NCI-H524 (cell line): ENCODE measurements around the gene RBL1.
A peak's percentile ranks its signal among the peaks of the same experiment; 100 is the strongest.
"Not testable (repeated sequence)": the region's sequence is repeated elsewhere in the genome, so short reads cannot be mapped to it uniquely, and the experiment has no call there.

Source experiments
- DNase-seq, 2 experiments: peaks; one replicate each; lab custom pipeline; 2025; lab: John Stamatoyannopoulos, UW

Gene RBL1

DNA sequence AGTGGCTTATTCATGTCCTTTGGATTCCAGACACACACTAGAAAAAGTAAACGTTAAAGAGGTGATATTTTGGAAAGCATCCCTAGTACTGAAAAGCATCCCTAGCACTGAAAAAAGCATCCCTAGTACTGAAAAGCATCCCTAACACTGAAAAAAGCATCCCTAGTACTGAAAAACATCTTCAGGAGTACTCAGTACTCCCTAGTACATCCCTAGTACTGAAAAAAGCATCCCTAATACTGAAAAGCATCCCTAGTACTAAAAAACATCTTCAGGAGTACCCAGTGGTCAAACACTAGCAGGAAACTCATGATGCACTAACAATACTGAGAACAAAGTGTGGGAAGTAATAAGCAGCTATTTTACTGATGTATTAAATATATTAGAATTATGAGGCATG is 98.7 kb downstream of the RBL1 start:
- no peak for DNase-seq

DNA sequence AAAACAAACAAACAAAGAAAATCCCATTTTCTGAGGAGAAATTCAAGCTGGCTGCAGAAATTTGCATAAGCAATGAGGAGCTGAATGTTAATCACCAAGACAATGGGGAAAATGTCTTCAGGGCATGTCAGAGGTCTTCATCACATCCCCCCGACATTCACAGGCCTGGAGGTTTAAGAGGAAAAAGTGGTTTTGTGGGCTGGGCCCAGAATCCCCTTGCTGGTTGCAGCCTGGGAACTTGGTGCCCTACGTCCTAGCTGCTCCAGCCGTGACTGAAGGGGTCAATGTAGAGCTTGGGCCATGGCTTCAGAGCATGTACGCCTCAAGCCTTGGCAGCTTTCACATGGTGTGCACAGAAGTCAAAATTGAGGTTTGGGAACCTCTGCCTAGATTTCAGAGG is 101.6 kb downstream of the RBL1 start:
- DNase-seq, result not testable (repeated sequence)

DNA sequence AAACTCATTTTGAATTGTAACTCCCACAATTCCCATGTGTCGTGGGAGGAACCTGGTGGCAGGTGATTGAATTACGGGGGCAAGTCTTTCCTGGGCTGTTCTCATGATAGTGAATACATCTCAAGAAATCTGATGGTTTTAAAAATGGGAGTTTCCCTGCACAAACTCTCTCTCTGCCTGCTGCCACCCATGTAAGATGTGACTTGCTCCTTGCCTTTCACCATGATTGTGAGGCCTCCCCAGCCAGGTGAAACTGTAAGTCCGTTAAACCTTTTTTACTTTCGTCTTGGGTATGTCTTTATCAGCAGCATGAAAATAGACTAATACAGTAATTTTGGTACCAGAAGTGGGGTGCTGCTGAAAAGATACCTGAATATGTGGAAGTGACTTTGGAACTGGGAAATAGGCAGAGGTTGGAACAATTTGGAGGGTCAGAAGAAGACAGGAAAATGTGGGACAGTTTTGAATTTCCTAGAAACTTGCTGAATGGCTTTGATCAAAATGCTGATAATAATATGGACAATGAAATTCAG is 102.9 kb downstream of the RBL1 start:
- no peak for DNase-seq

DNA sequence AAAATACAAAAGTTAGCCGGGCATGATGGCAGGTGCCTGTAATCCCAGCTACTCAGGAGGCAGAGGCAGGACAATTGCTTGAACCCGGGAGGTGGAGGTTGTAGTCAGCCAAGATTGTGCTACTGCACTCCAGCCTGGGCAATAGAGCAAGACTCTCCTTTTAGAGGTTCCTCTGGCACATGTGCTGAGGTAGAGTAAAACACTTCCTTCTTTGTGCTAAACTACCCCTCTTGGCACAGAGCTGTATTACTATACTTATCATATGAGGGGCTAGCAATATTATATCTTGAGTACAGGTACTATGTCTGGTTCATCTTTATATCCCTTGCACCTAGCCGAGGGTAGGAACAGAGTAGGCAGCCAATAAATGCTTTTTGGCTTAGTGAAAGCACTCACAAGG is 104.1 kb downstream of the RBL1 start:
- no peak for DNase-seq

DNA sequence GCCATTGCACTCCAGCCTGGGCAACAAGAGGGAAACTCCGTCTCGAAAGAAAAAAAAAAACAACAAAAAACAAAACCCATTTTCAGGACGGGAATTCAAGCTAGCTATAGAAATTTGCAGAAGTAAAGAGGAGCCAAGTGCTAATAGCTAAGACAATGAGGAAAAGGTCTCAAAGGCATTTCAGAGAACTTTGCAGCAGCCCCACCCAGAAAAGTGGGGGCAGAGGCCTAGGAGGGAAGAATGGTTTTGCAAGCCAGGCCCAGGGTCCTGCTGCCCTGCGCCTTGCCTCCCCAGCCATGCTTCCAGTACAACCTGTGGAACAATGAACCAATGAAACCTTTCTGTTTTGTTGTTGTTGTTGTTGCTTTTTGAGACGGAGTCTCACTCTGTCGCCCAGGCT is 106.0 kb downstream of the RBL1 start:
- DNase-seq, result no peak

DNA sequence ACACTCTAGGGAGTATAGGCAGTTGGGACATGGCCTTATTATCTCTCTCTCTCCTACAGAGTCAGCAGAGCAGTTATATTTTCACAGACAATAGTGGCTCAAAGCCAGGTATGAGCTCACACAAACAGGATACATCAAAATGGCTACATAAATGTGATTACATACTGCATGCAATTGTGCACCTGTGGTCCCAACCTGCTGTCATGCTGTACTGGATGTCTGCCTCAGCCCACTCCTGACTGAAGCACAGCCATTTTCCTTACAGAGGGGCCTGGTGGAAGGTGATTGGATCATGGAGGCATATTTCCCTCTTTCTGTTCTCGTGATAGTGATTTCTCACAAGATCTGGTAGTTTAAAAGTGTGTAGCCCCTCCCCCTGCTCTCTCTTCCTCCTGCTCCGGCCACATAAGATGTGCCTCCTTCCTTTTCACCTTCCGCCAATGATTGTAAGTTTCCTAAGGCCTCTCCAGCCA is 107.3 kb downstream of the RBL1 start:
- DNase-seq, result no peak

DNA sequence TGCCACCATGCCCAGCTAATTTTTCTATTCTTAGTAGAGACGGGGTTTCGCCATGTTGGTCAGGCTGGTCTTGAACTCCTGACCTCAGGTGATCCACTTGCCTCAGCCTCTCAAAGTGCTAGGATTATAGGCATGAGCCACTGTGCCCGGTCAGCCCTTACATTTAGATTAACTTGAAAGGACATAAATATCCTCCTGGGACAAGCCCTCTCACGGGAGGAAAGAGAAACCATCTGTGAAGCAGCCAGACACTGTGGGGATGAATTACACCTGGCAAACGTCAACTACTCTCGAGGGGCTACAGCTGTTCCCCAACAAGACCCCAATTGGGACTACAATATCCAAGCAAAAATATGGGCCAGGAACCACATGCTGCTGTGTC is 111.5 kb downstream of the RBL1 start:
- DNase-seq, result peak; percentile 89 to 96

DNA sequence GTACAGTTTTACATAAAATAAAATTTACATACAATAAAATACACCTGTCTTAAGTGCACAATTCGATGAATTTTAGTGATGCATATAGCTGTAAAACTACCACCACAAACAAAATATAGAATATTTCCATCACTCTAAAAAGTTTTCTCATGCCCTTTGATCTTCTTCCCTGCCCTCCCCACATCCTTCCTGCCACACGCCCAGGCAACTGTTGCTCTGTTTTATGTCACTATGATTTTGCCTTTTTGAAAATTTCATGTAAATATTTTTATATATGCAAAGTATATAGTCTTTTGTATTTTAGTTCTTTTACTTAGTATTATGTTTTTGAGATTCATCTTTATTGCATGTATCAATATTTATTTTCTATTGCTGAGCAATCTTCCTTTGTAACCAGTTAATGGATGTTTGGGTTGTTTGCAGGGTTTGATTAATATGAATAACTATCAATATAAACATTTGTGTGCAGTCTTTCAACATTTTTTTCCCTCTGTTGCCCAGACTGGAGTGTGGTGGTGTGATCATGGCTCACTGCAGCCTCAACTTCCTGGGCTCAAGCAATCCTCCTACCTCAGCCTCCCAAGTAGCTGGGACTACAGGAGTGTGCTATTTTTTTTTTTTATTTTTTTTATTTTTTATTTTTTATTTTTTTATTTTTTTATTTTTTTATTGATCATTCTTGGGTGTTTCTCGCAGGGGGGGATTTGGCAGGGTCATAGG is 120.5 kb downstream of the RBL1 start:
- no peak for DNase-seq

DNA sequence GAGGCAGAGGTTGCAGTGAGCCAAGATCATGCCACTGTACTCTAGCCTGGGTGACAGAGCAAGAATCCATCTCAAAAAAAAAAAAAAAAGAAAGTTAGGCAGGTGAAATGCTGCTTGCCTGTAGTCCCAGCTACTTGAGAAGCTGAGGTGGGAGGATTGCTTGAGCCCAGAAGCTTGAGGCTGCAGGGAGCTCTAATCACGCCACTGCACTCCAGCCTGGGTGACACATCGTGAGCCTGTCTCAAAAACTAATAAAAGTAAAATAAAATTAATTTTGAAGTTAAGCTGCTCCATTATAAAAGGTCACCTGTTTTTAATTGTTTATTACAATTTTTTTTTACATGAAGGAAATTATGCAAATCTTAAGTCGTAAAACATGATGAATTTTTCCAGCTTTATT is 121.1 kb downstream of the RBL1 start:
- no peak for DNase-seq

DNA sequence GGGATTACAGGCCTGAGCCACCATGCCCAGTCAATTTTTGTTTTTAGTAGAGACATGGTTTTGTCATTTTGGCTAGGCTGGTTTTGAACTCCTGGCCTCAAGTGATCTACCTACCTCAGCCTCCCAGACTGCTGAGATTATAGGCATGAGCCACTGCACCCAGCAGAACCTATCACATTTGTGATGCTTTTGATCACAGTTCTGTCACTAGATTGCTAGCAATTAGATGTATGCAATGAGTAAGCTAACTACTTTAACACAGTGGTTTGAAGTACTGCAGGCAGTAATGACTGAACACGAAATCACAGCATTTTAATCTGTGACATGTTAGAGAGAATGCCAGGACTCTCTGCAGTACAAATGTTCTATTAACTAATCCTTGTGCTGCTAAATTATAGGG is 124.7 kb downstream of the RBL1 start:
- no peak for DNase-seq

DNA sequence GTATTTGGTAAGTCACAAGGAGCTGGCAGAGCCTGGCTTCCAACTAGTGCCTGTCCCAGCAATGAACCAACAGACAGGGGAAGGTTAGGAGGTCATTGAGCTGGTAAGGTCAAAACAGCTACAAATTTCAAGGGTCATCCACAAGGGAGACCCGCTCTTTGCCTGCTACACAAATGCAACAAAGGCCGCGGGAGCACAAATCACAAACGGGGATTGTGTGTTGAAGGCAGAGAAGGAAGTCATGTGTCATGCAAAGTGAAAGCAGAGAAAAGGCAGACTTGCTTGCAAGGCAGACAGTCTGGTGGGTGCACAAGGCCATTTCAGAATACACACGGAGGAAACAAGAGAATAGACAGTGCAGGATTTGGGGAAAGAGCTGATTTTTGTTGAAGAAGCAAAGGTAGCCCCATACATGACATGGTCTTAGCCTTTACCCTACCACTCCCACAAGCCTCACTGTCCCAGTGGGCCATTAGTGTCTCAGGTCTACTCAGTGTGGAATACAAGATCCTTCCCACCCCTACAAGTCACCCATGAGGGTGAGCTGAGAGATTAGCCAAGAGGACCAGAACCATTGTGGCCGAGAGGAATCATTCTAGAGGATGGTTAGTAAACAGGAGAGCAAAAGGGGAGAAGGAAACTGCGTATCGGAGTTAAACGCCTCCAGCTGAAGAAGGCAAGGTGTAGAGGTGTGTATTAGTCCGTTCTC is 126.2 kb downstream of the RBL1 start:
- DNase-seq, result no peak

DNA sequence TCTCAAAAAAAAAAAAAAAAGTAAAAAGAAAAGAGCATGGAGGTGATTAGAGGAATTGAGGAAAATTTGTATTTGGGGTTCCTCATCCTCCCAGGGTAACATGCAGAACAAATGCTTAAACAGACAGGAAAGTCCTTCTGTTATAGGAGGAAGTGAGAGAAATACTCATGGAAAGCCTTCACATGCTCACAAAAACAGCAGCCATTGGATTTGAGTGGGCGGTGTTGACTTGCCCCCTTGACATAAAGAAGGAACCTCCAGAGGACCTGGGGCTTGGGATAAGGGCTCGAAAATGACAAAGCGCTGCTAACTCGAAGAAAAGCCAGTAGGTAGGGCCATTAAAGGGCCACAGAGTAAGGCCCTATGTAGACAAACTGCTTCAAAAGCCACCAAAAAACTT is 126.7 kb downstream of the RBL1 start:
- DNase-seq, result no peak

DNA sequence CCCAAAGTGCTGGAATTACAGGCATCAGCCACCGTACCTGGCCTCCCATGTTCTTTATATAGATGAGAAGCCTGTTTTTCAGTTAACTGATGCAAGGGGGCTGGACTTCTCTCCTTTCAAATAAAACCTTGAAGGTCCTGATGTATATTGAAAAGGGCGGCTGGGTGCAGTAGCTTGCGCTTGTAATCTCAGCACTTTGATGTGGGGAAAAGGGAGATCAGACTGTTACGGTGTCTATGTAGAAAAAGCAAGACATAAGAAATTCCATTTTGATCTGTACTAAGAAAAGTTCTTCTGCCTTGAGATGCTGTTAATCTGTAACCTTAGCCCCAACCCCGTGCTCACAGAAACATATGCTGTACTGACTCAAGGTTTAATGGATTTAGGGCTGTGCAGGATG is 128.2 kb downstream of the RBL1 start:
- DNase-seq, result peak; percentile 32 to 68

DNA sequence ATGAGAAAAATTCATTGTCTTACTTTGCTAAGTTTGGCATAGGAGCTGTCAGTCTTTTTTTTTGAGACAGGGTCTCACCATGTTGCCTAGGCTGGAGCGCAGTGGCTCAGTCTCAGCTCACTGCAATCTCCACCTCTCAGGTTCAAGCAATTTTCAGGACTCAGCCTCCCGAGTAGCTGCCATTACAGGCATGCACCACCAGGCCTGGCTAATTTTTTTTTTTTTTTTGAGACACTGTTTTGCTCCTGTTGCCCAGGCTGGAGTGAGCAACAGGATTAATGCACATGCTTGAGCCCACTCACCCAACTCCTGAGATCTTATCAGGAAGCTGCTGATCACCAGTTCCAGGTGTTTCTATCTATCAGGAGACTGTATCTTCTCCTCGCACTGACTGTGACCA is 128.8 kb downstream of the RBL1 start:
- DNase-seq, result not testable (repeated sequence)

DNA sequence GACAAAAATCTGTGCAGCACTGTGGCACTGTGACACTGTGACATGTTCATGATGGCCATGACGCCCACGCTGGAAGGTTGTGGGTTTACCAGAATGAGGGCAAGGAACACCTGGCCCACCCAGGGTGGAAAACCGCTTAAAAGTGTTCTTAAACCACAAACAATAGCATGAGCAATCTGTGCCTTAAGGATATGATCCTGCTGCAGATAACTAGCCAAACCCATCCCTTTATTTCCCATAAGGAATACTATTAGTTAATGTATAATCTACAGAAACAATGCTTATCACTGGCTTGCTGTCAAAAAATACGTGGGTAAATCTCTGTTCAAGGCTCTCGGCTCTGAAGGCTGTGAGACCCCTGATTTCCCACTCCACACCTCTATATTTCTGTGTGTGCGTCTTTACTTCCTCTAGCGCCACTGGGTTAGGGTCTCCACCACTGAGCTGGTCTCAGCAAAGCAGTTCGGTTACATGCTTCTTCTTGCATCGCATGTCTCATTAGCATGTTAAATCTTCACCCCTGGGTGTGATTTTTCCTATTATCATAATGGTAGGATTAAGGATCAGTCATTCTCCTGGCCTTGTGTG is 133.3 kb downstream of the RBL1 start:
- DNase-seq, result not testable (repeated sequence)

DNA sequence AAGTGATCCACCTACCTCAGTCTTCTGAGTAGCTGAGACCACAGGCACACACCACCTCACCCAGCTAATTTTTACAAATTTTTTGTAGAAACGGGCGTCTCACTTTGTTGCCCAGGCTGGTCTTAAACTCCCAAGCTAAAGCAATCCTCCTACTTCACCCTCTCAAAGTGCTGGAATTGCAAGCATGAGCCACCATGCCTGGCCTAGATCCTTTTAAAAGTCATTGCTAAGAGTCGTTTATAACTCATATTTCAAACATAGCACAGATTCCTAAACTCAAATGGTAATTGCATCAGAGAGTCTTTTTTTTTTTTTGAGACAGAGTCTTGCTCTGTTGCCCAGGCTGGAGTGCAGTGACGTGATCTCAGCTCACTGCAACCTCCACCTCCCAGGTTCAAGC is 136.6 kb downstream of the RBL1 start:
- DNase-seq, result no peak

DNA sequence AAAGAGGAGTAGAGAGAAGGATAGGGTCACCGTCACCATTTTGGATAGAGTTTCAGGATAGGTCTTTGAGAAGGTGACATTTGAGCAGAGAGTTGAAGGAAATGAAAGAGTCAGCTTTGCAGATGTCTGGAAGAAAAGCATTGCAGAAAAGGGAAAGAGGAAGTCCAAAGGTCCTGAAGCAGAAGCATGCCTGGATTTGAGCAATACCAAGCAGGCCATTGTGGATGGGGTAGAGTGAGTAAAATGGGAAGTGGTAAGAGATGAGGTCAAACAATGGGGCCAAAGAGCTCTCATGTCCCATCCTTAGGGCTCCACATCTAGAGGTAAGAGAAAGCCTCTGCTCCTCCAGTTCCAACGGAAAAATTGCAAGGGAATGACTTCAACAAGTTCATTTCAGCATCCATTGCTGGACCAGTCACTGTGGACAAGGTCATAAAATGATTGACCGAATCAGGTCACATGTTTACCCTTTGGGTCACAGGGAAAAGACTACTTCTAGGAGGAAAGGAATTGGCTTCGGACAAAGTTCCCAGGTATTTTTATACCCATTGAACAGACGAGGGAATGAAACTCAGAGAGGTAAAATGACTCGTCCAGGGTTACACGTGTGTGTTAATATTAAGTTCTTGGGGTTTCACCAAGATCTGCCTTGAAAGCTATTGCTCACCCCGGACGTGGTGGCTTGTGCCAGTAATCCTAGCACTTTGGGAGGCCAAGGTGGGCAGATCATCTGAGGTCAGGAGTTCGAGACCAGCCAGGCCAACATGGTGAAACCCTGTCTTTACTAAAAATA is 137.7 kb downstream of the RBL1 start:
- DNase-seq, result no peak

DNA sequence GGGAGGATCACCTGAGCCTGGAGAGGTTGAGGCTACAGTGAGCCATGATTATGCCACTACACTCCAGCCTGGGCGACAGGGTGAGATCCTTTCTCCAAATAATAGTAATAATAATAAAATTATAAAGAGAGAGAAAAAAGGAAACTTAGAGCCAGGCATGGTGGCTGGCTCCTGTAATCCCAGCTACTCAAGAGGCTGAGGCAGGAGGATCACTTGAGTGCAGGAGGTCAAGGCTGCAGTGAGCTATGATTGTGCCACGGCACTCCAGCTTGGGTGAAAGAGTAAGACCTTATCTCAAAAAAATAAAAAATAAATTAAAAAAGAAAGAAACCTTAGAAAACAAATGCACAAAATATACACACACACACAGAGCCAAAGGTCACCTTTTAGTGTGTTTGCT is 139.1 kb downstream of the RBL1 start:
- no peak for DNase-seq

DNA sequence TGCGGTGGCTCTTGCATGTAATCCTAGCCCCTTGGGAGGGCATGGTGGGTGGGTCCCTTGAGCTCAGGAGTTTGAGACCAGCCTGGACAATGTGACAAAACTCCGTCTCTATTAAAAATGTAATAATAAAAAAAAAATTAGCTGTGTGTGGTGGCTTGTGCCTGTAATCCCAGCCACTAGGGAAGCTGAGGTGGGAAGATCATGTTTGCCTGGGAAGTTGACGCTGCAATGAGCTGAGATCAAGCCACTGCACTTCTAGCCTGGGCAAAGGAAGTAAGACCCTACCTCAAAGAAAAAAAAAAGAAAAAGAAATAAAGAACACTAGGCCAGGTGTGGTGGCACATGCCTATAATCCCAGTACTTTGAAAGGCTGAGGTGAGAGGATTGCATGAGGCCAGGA is 139.8 kb downstream of the RBL1 start:
- no peak for DNase-seq

DNA sequence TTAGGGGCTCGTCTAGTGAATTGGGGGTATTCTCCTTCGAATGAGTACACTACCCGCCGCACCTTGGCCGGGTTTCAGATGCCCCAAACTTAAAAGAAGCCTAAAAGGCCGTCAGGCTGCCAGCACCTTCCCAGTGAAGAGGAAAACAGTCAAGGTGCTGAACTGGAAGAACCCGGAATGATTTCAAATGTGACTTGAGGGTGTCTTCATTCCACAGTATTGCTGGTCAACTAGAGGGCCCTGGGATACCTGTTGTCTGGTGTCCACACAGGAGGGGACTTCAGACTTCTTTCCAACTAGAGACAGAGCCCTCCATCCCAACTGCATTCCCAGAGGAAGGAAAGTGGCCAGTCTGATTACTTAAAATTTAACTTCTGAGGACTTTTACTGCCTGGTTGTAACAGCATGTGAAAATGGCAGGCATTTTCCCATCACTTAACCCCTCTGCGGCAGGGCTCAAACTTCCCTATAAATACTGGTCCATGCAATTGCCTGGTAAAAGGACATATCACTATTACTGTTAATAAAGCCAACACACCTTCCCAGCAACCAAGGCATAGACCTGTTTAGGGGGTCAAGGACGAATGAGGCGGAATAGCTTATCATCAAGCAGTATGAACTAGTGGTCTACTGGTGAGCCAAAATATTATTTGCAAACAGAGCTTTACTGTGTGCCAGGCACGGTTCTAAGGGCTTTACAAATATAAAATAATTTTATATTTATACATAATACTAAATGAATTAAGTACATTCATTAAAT is 143.6 kb downstream of the RBL1 start:
- DNase-seq, result no peak

DNA sequence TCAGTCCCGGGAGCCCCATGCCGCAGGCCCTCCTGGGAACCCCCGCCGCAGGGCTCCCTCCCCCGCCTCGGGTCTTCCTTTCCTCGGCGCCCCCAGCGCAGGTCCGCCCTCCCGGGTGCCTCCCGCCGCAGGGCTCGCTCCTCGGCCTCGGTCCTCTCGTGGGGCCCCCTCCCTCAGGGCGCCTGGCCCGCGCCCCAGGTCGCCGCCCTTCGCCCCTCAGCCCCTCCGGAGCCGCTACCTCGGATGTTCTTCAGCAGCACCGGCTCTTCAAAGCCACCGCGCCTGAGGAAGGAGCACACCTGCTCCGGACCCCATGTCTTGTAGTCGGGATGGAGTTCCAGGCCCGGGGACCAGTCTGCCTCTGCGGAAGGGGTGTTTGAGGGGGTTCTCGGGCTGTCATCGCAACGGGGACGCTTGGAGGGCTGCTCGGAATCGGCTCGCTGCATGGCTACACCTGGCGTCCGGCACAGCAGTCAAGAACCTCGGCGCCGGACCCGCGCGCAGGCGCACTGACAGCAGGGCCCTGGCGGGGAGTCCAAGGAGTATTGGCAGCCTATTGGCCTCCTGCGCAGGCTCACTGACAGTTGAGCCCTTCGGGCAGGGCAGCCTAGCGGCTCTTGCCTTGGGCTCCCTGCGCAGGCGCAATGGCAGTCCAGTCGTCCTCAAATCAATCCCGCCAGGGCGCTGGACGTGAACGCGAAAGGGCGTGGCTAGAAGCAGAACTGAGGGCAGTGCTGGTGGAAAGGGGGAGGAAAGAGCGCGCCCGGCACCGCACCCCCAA is 144.4 kb downstream of the RBL1 start, which contains the start of gene SAMHD1:
SAMHD1 (minus strand) TSS at position 511 of the 781 bp plus-strand sequence; CDS start at position 446, 65 bp downstream.
- peak; percentile 98 to 100 for DNase-seq
